Endothelial cell of umbilical vein (primary cell): ENCODE measurements around the gene LMF1. TPM values are rescaled to one million over a fixed set of nuclear protein-coding genes. Genes with fewer than 3 reads are reported as not detected.

Experiments
- BruUV-seq: library from RNA; stranded (reverse); fragments of 400-500 nt; replicated peaks from 2 replicates; lab custom pipeline; 2021; lab: Mats Ljungman, UMichigan
- CTCF ChIA-PET: fragments of 300-600, 350-600 bp; sonication (Branson Sonifier 250); formaldehyde crosslinking; loops from one replicate; lab custom pipeline; 2021; ENCODE audit warnings: antibody characterized with exemption, inconsistent platforms; lab: Charles Lee
- POLR2A ChIA-PET: fragments of 300-600, 350-600 bp; sonication (Branson Sonifier 250); formaldehyde crosslinking; loops from one replicate; lab custom pipeline; 2021; ENCODE audit warnings: antibody characterized with exemption, inconsistent platforms; lab: Charles Lee
- DNase-seq: peaks from one replicate; pipeline ENCODE4 v3.0.0-alpha.2; 2011; ENCODE audit warnings: low read depth, low spot score
- FAIRE-seq: peaks from 2 replicates; lab custom pipeline; 2011; peaks lifted over from hg19 to GRCh38; lab: Jason Lieb, UNC
- H2AFZ ChIP-seq: 2 replicates; pipeline ENCODE4 v1.6.0; 2012; ENCODE audit warnings: low read depth, low read length, control low read depth, inconsistent platforms
- H3K27ac ChIP-seq: 2 replicates; pipeline ENCODE4 v1.5.1; 2011; ENCODE audit warnings: low read depth, mild to moderate bottlenecking, control low read depth, low read length, moderate library complexity; ENCODE audit not compliant: insufficient read depth
- H3K27me3 ChIP-seq, 2 experiments: 2 replicates each; pipeline versions ENCODE4 v1.6.0 to v1.6.1; 2011; ENCODE audit warnings: low read length in 2 of 2, mixed read lengths in 1 of 2; ENCODE audit not compliant: control insufficient read depth in 2 of 2, insufficient read depth in 2 of 2
- H3K36me3 ChIP-seq, 2 experiments: 2 replicates in 1 of 2; 3 replicates in 1 of 2; pipeline ENCODE4 v1.5.1; 2011; ENCODE audit warnings: low read length in 2 of 2, mild to moderate bottlenecking in 1 of 2, moderate library complexity in 1 of 2; ENCODE audit not compliant: control insufficient read depth in 2 of 2, insufficient read depth in 2 of 2; ENCODE audit errors: extremely low read depth in 1 of 2
- H3K4me1 ChIP-seq: 3 replicates; pipeline ENCODE4 v1.5.1; 2011; ENCODE audit warnings: mild to moderate bottlenecking, low read length; ENCODE audit not compliant: control insufficient read depth, insufficient read depth; ENCODE audit errors: extremely low read depth
- H3K4me2 ChIP-seq: 2 replicates; pipeline ENCODE4 v1.6.1; 2011; ENCODE audit warnings: low read length, control low read depth, mixed read lengths; ENCODE audit not compliant: insufficient read depth
- H3K4me3 ChIP-seq, 3 experiments: fragments of 200-600 bp in 1 of 3; sonication (generic), shearing (Covaris generic) in 1 of 3; replicated peaks in 1 of 3; 2 replicates each; pipeline ENCODE4 v1.5.1; 2011 to 2016; ENCODE audit warnings: control low read depth in 3 of 3, low read length in 3 of 3, mild to moderate bottlenecking in 2 of 3, inconsistent platforms in 1 of 3, low read depth in 1 of 3, moderate library complexity in 1 of 3; ENCODE audit not compliant: insufficient read depth in 1 of 3
- H3K79me2 ChIP-seq: 2 replicates; pipeline ENCODE4 v1.6.0; 2012; ENCODE audit warnings: low read length, inconsistent platforms; ENCODE audit not compliant: control insufficient read depth, insufficient read depth
- H3K9ac ChIP-seq: replicated peaks from 2 replicates; pipeline ENCODE3; 2011; ENCODE audit warnings: low read length, control low read depth; ENCODE audit not compliant: insufficient read depth; ENCODE audit errors: extremely low read depth
- H3K9me1 ChIP-seq: replicated peaks from 3 replicates; pipeline ENCODE4 v1.6.0; 2011; ENCODE audit warnings: mild to moderate bottlenecking, low read length; ENCODE audit not compliant: control insufficient read depth, insufficient read depth; ENCODE audit errors: extremely low read depth
- H3K9me3 ChIP-seq: replicated peaks from 2 replicates; pipeline ENCODE4 v1.5.1; 2012; ENCODE audit warnings: low read length, inconsistent platforms; ENCODE audit not compliant: control insufficient read depth, insufficient read depth
- H4K20me1 ChIP-seq: replicated peaks from 2 replicates; pipeline ENCODE3; 2011; ENCODE audit warnings: mild to moderate bottlenecking, low read length; ENCODE audit not compliant: control insufficient read depth, insufficient read depth; ENCODE audit errors: extremely low read depth
- EZH2 ChIP-seq: IDR thresholded peaks from 2 replicates; pipeline ENCODE4 v1.6.1; 2012; ENCODE audit warnings: borderline replicate concordance, low read depth, mild to moderate bottlenecking, moderate library complexity, low read length, inconsistent platforms; ENCODE audit not compliant: severe bottlenecking
- FOS ChIP-seq: IDR thresholded peaks from 2 replicates; pipeline ENCODE4 v1.6.1; 2011; ENCODE audit warnings: mild to moderate bottlenecking, low read length, moderate library complexity, borderline replicate concordance; ENCODE audit not compliant: insufficient read depth
- GATA2 ChIP-seq: IDR thresholded peaks from 2 replicates; pipeline ENCODE4 v1.7.0; 2011; ENCODE audit warnings: low read depth, mild to moderate bottlenecking, moderate library complexity, mixed read lengths, low read length; ENCODE audit not compliant: insufficient read length, insufficient read depth
- JUN ChIP-seq: IDR thresholded peaks from 2 replicates; pipeline ENCODE4 v1.6.1; 2011; ENCODE audit warnings: borderline replicate concordance, low read depth; ENCODE audit not compliant: insufficient read length, insufficient read depth
- MYC ChIP-seq: IDR thresholded peaks from one replicate; pipeline ENCODE4 v1.6.1; 2011; ENCODE audit warnings: mild to moderate bottlenecking, low read depth, low read length
- POLR2A ChIP-seq: IDR thresholded peaks from 2 replicates; pipeline ENCODE4 v1.6.1; 2012; ENCODE audit warnings: low read depth, mild to moderate bottlenecking, control low read depth, low read length
- POLR2AphosphoS5 ChIP-seq: IDR thresholded peaks from 2 replicates; pipeline ENCODE4 v1.6.1; 2012; ENCODE audit warnings: low read depth, mild to moderate bottlenecking, control low read depth, low read length, moderate library complexity; ENCODE audit not compliant: insufficient read depth
- dilution Hi-C: fragments of 300-500 bp; cut with MboI; formaldehyde crosslinking; loops from one replicate; pipeline ENCODE4 v1.15.0; 2019; ENCODE audit warnings: low sequenced_read_pairs; ENCODE audit not compliant: extremely low pct_ligation_motif_present
- intact Hi-C: fragments of 100-400 bp; cut with micrococcal nuclease; formaldehyde crosslinking; loops from one replicate; pipeline ENCODE4 v1.10.0; 2022
- polyA plus RNA-seq, 4 experiments: library from polyadenylated mRNA; depleted of rRNA in 3 of 4; stranded (reverse) in 3 of 4; unstranded in 1 of 4; fragments of >200 nt; gene quantifications; 2 replicates each; pipeline versions ENCODE4 v1.2.1 to v1.2.3, GENCODE V29; 2011 to 2012; ENCODE audit warnings: missing spikeins in 1 of 4
- total RNA-seq: library from RNA; stranded (reverse); gene quantifications from 2 replicates; pipeline ENCODE4 v1.2.3, GENCODE V29; 2021
- TF ChIP-seq, protein P1 (sequence below): IDR thresholded peaks from 2 replicates; pipeline ENCODE4 v1.6.1; 2011; ENCODE audit not compliant: insufficient read depth, insufficient read length
- TF ChIP-seq, protein P2 (sequence below), 2 donors: IDR thresholded peaks; 1 replicate in 1 of 2; 2 replicates in 1 of 2; pipeline ENCODE4 v1.5.1; 2011; ENCODE audit warnings: low read length in 2 of 2, mild to moderate bottlenecking in 2 of 2, moderate library complexity in 2 of 2, control low read depth in 1 of 2, inconsistent platforms in 1 of 2, low read depth in 1 of 2; ENCODE audit not compliant: insufficient read depth in 1 of 2; ENCODE audit errors: extremely low read depth in 1 of 2

Gene LMF1
- total and polyA plus RNA-seq, 2 donors (not counting 3 experiments of a cell fraction or from before 2014, with no cell fraction given) = 17.8 TPM

DNA sequence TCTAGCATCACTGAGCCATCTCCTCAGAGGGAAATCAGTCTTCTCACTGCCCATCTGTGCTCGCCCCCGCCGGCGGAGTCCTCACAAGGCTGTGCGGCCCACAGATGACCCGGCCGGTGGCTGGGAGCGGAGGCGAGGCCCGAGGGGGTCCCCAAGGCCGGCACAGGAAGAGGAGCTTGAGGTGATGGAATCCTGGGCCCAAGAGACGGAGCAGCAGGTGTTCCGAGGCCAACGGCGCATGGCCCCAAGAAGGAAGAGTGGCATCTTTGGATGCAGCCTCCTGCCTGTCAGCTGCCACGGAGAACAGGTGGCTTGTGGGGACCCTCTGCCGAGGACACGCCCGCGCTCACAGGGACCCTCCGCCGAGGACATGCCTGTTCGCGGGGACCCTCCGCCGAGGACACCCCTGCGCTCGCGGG, 97.5 kb downstream of the LMF1 start:
- BruUV-seq = no TSS peak
- H3K4me3 ChIP-seq = no peak overlapping the region
- TF ChIP-seq MYC (no peak), POLR2A (no peak), POLR2AphosphoS5 (no peak), GATA2 (no peak), FOS (no peak), EZH2 (no peak), JUN (no peak)
- TF ChIP-seq, protein P1, sequence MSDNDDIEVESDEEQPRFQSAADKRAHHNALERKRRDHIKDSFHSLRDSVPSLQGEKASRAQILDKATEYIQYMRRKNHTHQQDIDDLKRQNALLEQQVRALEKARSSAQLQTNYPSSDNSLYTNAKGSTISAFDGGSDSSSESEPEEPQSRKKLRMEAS = no peak
- TF ChIP-seq, protein P2, sequence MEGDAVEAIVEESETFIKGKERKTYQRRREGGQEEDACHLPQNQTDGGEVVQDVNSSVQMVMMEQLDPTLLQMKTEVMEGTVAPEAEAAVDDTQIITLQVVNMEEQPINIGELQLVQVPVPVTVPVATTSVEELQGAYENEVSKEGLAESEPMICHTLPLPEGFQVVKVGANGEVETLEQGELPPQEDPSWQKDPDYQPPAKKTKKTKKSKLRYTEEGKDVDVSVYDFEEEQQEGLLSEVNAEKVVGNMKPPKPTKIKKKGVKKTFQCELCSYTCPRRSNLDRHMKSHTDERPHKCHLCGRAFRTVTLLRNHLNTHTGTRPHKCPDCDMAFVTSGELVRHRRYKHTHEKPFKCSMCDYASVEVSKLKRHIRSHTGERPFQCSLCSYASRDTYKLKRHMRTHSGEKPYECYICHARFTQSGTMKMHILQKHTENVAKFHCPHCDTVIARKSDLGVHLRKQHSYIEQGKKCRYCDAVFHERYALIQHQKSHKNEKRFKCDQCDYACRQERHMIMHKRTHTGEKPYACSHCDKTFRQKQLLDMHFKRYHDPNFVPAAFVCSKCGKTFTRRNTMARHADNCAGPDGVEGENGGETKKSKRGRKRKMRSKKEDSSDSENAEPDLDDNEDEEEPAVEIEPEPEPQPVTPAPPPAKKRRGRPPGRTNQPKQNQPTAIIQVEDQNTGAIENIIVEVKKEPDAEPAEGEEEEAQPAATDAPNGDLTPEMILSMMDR (IDR thresholded peaks at IDR 0.05; ENCODE audit: extremely low read depth in 1 of 2, insufficient read depth in 1 of 2, low read depth in 1 of 2, low read length in 2 of 2) = no peak
- FAIRE-seq (no peak), DNase-seq (no peak)
- no peak overlapping the region for H2AFZ ChIP-seq
- H3K79me2 ChIP-seq = no peaks in the 10 kb centered on the region
- H3K36me3 ChIP-seq = no peaks in the 10 kb centered on the region
- no peak overlapping the region for H3K4me2 ChIP-seq
- no peak overlapping the region for H3K9ac ChIP-seq
- ChIA-PET POLR2A (no interaction called here), CTCF (interaction anchor here (1.5 kb wide), 1 partner anchor 11 kb away, joined by 4 read pairs; no protein-coding TSS in a partner anchor)
- H3K9me3 ChIP-seq = no peaks in the 10 kb centered on the region
- dilution Hi-C loops (no loop called here), intact Hi-C loops (no loop called here)
- no peaks in the 10 kb centered on the region for H3K9me1 ChIP-seq
- no peak overlapping the region for H3K27ac ChIP-seq
- H3K4me1 ChIP-seq = no peaks in the 10 kb centered on the region
- no peaks in the 10 kb centered on the region for H4K20me1 ChIP-seq
- H3K27me3 ChIP-seq = no peaks in the 10 kb centered on the region
